ENCODE data around the gene TARDBP.
"Not testable (repeated sequence)": the region's sequence is repeated elsewhere in the genome, so short reads cannot be mapped to it uniquely, and the experiment has no call there.

TARDBP gene

DNA sequence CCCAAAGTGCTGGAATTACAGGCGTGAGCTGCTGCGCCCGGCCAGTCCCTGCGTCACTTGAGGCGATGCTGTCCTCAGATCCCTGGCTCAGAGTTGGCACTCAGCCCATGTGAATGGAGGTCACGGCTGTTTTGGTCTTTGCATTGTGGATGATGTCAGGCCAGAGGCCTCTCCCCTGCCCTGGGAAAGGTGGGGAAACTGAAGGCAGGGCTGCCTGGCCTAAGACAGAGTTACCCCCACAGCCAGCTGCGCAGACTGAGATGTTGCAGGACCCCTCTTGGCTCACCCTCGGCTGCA is 33.8 kb downstream of the TARDBP start:
- no peaks in the 10 kb centered on the region for H3K4me1 ChIP-seq (ENCODE audit: control insufficient read depth in 1 of 2, insufficient read depth in 1 of 2, low read depth in 1 of 2, low read length in 1 of 2)
- TF ChIP-seq, protein P1, sequence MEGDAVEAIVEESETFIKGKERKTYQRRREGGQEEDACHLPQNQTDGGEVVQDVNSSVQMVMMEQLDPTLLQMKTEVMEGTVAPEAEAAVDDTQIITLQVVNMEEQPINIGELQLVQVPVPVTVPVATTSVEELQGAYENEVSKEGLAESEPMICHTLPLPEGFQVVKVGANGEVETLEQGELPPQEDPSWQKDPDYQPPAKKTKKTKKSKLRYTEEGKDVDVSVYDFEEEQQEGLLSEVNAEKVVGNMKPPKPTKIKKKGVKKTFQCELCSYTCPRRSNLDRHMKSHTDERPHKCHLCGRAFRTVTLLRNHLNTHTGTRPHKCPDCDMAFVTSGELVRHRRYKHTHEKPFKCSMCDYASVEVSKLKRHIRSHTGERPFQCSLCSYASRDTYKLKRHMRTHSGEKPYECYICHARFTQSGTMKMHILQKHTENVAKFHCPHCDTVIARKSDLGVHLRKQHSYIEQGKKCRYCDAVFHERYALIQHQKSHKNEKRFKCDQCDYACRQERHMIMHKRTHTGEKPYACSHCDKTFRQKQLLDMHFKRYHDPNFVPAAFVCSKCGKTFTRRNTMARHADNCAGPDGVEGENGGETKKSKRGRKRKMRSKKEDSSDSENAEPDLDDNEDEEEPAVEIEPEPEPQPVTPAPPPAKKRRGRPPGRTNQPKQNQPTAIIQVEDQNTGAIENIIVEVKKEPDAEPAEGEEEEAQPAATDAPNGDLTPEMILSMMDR (IDR thresholded peaks at IDR 0.05): no peak
- no peaks in the 10 kb centered on the region for H3K36me3 ChIP-seq
- no peaks in the 10 kb centered on the region for H3K27me3 ChIP-seq
- no peak overlapping the region for H3K27ac ChIP-seq
- H3K4me3 ChIP-seq (ENCODE audit: low read depth in 1 of 2, low read length in 1 of 2): no peak overlapping the region
- H3K9me3 ChIP-seq: no peaks in the 10 kb centered on the region

DNA sequence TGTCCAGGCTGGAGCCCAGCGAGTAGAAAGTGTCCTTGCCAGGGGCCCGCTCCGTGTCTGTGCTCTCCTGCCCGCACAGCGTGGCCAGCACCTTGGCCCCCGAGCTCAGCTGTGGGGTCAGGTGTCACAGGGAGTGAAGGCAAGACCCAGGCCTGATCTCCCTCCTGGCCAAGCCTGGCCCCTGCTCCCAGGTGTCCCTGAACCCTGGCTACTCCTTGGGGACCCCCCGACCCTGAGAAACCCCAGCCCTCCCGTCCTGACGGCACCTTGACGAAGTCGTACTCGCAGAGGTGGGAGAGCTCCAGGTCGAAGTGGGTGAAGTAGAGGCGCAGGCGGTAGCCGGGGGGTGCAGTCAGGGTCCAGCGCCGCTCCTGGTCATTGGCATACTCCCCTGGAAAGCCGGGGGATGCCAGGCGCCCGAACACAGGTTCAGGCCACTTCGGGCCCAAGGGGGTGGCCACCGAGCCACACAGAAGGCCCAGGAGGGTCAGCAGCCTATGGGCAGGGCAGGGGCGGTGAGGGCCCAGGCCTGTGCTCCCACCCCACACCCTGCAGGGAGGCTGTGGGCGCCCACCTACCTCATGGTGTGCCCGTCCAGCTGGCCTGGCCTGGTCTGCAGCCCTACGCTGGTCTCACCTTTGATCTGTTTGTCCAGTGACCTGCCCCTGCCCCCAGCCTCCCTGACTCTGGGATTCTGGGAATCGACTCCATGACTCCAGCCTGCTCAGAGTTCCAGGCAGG is 34.3 kb downstream of the TARDBP start, which contains the start of gene MASP2:
Gene MASP2, minus strand, starts transcription at position 615 of the 741 bp plus-strand sequence. Its CDS starts 32 bp downstream, at position 583.
- TF ChIP-seq, protein P1 (IDR thresholded peaks at IDR 0.05): no peak
- Histone ChIP-seq H3K9me3 (no peaks in the 10 kb centered on the region), H3K4me3 (ENCODE audit: low read depth in 1 of 2, low read length in 1 of 2) (no peak within 1 kb of the TSS), H3K27me3 (no peaks in the 10 kb centered on the region), H3K27ac (no peak within 1 kb of the TSS), H3K4me1 (ENCODE audit: control insufficient read depth in 1 of 2, insufficient read depth in 1 of 2, low read depth in 1 of 2, low read length in 1 of 2) (peaks cover 5% of the 10 kb centered on the region in 2 experiments), H3K36me3 (no peaks in the 10 kb centered on the region)

DNA sequence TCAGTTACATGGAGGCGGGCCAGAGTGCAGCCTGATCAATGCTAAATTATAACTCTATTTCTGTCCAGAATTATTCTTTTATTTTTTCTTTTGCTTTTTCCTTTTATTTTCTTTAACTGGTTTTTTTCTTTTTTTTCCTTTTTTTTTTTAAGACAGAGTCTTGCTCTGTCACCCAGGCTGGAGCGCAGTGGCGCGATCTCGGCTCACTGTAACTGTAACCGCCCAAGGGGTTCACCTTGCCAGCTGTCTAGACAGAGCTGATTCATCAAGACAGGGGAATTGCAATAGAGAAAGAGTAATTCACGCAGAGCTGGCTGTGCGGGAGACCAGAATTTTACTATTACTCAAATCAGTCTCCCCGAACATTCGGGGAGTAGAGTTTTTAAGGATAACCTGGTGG is 38.7 kb downstream of the TARDBP start:
- H3K27ac ChIP-seq; H3K9me3 ChIP-seq; H3K4me3 ChIP-seq (ENCODE audit: low read depth in 1 of 2, low read length in 1 of 2); H3K36me3 ChIP-seq: not testable (repeated sequence)
- peaks cover 18% of the 10 kb centered on the region for H3K27me3 ChIP-seq
- H3K4me1 ChIP-seq (ENCODE audit: control insufficient read depth in 1 of 2, insufficient read depth in 1 of 2, low read depth in 1 of 2, low read length in 1 of 2): peaks cover 11 to 15% of the 10 kb centered on the region in 2 experiments

DNA sequence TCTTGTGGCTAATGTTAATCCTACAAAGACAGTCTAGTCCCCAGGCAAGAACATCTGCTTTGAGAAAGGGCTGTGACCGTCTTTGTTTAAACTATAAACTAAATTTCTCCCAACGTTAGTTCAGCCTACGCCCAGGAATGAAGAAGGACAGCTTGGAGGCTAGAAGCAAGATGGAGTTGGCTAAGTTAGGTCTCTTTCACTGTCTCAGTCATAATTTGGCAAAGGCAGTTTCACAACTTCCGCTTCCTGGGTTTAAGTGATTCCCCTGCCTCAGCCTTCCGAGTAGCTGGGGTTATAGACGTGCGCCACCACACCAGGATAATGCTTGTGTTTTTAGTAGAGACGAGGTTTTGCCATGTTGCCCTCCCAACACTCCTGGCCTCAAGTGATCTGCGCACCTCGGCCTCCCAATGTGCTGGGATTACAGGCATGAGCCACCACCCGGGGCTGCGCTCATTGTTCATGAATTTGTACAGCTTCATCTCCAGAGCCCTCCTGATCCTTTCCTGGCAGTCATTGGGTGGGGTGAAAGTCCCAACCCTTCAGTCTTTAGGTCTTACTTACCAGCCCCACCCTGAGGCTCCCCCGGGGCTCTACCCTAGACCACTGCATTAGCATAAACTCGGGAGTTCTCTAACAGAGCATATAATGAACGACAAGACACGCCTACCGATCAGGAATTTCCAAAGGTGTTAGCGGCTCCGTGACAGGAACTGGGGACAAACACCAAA is 39.5 kb downstream of the TARDBP start:
- Histone ChIP-seq H3K4me1 (ENCODE audit: control insufficient read depth in 1 of 2, insufficient read depth in 1 of 2, low read depth in 1 of 2, low read length in 1 of 2) (peaks cover 11 to 15% of the 10 kb centered on the region in 2 experiments), H3K27ac (no peak overlapping the region)

DNA sequence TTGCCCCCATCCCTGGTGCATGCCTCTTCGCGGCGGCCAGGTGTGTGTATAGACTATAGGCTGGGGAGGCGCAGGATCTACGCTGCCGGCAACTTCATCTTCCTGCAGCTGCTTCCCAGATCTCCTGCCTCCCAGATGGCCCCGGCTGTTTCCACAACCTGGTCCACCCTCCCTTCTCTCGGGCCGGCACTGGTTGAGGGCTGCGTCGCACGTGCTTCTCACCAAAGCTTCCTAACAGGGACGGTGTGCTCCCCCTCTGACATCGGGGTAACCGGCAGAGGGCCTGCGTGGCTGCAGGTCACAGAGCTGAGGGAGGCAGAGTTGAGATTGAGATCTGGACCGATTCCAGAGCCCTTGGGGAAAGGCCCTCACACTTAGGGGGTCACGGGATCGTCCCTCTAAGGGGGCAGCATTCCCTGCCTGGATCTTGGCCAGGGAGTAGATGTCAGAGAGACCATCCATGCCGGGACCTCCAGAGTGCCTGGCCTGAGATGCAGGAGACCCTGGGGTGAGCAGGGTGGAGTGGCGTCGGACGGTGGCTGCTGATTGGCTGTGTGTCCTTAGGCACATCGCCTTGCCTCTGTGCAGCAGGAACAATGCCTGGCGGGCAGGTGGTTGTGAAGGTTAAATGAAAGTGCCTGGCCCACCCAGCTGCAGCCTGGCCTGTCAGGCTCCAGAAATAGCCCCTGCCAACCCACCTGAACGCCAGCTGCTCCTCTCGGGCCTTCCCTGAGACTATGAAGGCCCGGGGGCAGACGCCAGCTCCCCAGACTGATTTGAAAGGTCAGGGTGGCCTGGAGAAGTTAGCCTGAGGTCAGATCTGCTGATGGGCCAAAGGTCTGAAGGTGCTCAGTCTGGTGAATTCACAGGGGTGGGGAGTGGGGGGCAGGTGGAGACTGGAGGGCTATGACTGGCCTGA is 40.6 kb downstream of the TARDBP start:
- Histone ChIP-seq H3K36me3 (no peaks in the 10 kb centered on the region), H3K4me3 (ENCODE audit: low read depth in 1 of 2, low read length in 1 of 2) (no peak overlapping the region), H3K4me1 (ENCODE audit: control insufficient read depth in 1 of 2, insufficient read depth in 1 of 2, low read depth in 1 of 2, low read length in 1 of 2) (peaks cover 11 to 15% of the 10 kb centered on the region in 2 experiments), H3K27ac (no peak overlapping the region), H3K27me3 (peaks cover 18% of the 10 kb centered on the region), H3K9me3 (no peaks in the 10 kb centered on the region)
- TF ChIP-seq, protein P1 (IDR thresholded peaks at IDR 0.05): no peak

More for the DNA sequence above, 39.5 kb downstream of the TARDBP start:
- no peaks in the 10 kb centered on the region for H3K36me3 ChIP-seq
- H3K27me3 ChIP-seq: peaks cover 18% of the 10 kb centered on the region
- no peaks in the 10 kb centered on the region for H3K9me3 ChIP-seq
- TF ChIP-seq, protein P1 (IDR thresholded peaks at IDR 0.05): no peak
- H3K4me3 ChIP-seq (ENCODE audit: low read depth in 1 of 2, low read length in 1 of 2): peak overlapping the region in 1 of 2 experiments; percentile 10

All from neutrophil (primary cell).